Neural cell (in vitro differentiated cells): Measurements from ENCODE around the gene PPP2CA. TPM values are rescaled to one million over a fixed set of nuclear protein-coding genes. Genes with fewer than 3 reads are reported as not detected.
A peak's percentile ranks its signal among the peaks of the same experiment; 100 is the strongest.

Source experiments
- H2AFZ ChIP-seq: fragments of 200-600, 300-800 bp; sonication (generic), shearing (Covaris generic); 2 replicates; pipeline ENCODE4 v1.6.0; 2014; ENCODE audit warnings: low read depth, mild to moderate bottlenecking, antibody characterized with exemption, low read length, moderate library complexity
- H3F3A ChIP-seq: fragments of 200-600 bp; shearing (Covaris generic); 2 replicates; pipeline ENCODE4 v1.6.1; 2016; ENCODE audit warnings: mild to moderate bottlenecking, moderate library complexity, mixed read lengths, antibody characterized with exemption, low read length; ENCODE audit not compliant: insufficient read depth, poor library complexity, severe bottlenecking
- H3K27ac ChIP-seq: fragments of 200-600, 300-800 bp; sonication (generic), shearing (Covaris generic); 2 replicates; pipeline ENCODE4 v1.5.1; 2014; ENCODE audit warnings: mild to moderate bottlenecking, low read length, moderate library complexity
- H3K27me3 ChIP-seq: fragments of 300-800, 200-600 bp; sonication (generic), shearing (Covaris generic); 2 replicates; pipeline ENCODE4 v1.6.0; 2014; ENCODE audit warnings: mild to moderate bottlenecking, low read depth, low read length, moderate library complexity; ENCODE audit not compliant: insufficient read depth
- H3K36me3 ChIP-seq: fragments of 300-800, 200-600 bp; sonication (generic), shearing (Covaris generic); 2 replicates; pipeline ENCODE4 v1.5.1; 2014; ENCODE audit warnings: mild to moderate bottlenecking, antibody characterized with exemption, low read length, moderate library complexity; ENCODE audit not compliant: insufficient read depth
- H3K4me2 ChIP-seq: fragments of 300-800, 200-600 bp; sonication (generic), shearing (Covaris generic); 2 replicates; pipeline ENCODE4 v1.6.0; 2014; ENCODE audit warnings: mild to moderate bottlenecking, low read length
- H3K4me3 ChIP-seq: fragments of 300-800, 200-600 bp; sonication (generic), shearing (Covaris generic); 2 replicates; pipeline ENCODE4 v1.5.1; 2014; ENCODE audit warnings: mild to moderate bottlenecking, low read length, moderate library complexity
- H3K79me2 ChIP-seq: fragments of 200-600 bp; shearing (Covaris generic); replicated peaks from 2 replicates; pipeline ENCODE4 v1.6.0; 2014; ENCODE audit warnings: mild to moderate bottlenecking, low read length, moderate library complexity; ENCODE audit not compliant: insufficient read depth
- H3K9ac ChIP-seq: fragments of 300-800, 200-600 bp; sonication (generic), shearing (Covaris generic); 2 replicates; pipeline ENCODE4 v1.6.1; 2016; ENCODE audit warnings: mild to moderate bottlenecking, low read length, mixed read lengths
- H3K9me2 ChIP-seq: fragments of 200-600 bp; shearing (Covaris generic); 2 replicates; pipeline ENCODE4 v1.6.1; 2016; ENCODE audit warnings: mild to moderate bottlenecking, low read length, mixed read lengths; ENCODE audit not compliant: insufficient read depth
- H3K9me3 ChIP-seq: fragments of 200-600, 300-800 bp; sonication (generic), shearing (Covaris generic); 2 replicates; pipeline ENCODE4 v1.6.1; 2016; ENCODE audit warnings: mild to moderate bottlenecking, mixed run types, low read length, moderate library complexity, mixed read lengths
- H4K20me1 ChIP-seq: fragments of 200-600 bp; shearing (Covaris generic); 2 replicates; pipeline ENCODE4 v1.6.1; 2016; ENCODE audit warnings: mild to moderate bottlenecking, mixed run types; ENCODE audit not compliant: insufficient read depth
- EP300 ChIP-seq: fragments of 450-650 bp; conservative IDR thresholded peaks from 2 replicates; pipeline ENCODE4 v1.6.1; 2014; ENCODE audit warnings: antibody characterized with exemption, mild to moderate bottlenecking, moderate library complexity; ENCODE audit not compliant: poor library complexity, severe bottlenecking
- EZH2 ChIP-seq: fragments of 200-600, 300-800 bp; shearing (Covaris generic), sonication (generic); IDR thresholded peaks from 2 replicates; pipeline ENCODE4 v1.6.1; 2014; ENCODE audit warnings: antibody characterized with exemption, low read length, borderline replicate concordance, mild to moderate bottlenecking; ENCODE audit not compliant: insufficient read depth, poor library complexity, severe bottlenecking
- MXI1 ChIP-seq: fragments of 450-650 bp; conservative IDR thresholded peaks from 2 replicates; pipeline ENCODE4 v1.6.1; 2014; ENCODE audit warnings: antibody characterized with exemption, mild to moderate bottlenecking; ENCODE audit not compliant: poor library complexity, severe bottlenecking
- POLR2AphosphoS5 ChIP-seq: IDR thresholded peaks from 2 replicates; pipeline ENCODE4 v1.6.1; 2012
- RAD21 ChIP-seq: fragments of 450-650 bp; conservative IDR thresholded peaks from 2 replicates; pipeline ENCODE4 v1.6.1; 2014; ENCODE audit warnings: antibody characterized with exemption, mild to moderate bottlenecking, moderate library complexity
- SMC3 ChIP-seq: fragments of 450-650 bp; conservative IDR thresholded peaks from 2 replicates; pipeline ENCODE4 v1.6.1; 2014; ENCODE audit warnings: antibody characterized with exemption, mild to moderate bottlenecking, moderate library complexity; ENCODE audit not compliant: poor library complexity
- TAF1 ChIP-seq: IDR thresholded peaks from 2 replicates; pipeline ENCODE4 v1.6.1; 2012; ENCODE audit warnings: low read depth
- polyA plus RNA-seq: library from polyadenylated mRNA; depleted of rRNA; stranded (reverse); fragments of >200 nt; gene quantifications from 2 replicates; pipeline ENCODE4 v1.2.3, GENCODE V29; 2014
- TF ChIP-seq, protein P1 (sequence below): IDR thresholded peaks from 2 replicates; pipeline ENCODE4 v1.6.1; 2012; ENCODE audit warnings: borderline replicate concordance
- TF ChIP-seq, protein P2 (sequence below): fragments of 450-650 bp; IDR thresholded peaks from 2 replicates; pipeline ENCODE4 v1.5.1; 2014; ENCODE audit warnings: antibody characterized with exemption, mild to moderate bottlenecking, moderate library complexity; ENCODE audit not compliant: poor library complexity, severe bottlenecking

PPP2CA gene
- polyA plus RNA-seq, 1 donor from 2014 or later: 251 TPM

DNA sequence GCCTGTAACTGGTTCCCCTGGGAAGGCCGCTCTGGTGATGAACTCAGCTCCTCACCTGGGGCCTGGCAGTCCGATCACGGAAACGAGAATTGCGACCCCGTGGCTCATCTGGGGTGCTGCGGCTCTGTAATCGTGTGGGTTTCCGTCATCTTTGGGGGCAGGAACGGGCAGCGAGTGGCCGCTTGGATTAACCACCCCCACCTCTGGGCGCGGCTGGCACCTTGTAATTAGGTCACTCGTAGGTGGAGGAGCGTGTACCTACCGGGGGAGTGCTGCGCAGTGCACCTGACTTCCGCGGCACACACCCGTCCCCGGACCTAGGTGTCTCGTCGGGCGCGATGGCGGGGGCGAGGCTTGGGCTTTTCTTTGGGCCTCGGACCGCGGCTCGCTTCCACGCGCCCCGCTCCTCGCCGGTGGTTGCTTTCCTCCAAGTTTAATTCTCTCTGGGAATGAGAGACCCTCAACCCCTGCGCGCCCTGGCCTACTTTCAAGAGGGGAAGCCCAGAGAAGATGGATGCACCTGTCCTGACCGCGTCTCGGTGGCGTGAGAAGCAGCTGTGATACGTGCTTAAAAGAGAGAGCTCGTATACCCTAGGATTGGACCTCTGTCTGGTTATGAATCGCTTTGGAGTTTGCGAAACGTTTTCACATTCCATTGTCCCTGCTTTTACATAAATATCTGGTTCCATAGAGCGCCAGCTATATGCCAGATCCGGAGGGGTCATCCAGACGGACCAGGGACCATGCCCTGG is 744 bp upstream of the PPP2CA start:
- peaks cover 5% of the 10 kb centered on the region for H4K20me1 ChIP-seq
- H2AFZ ChIP-seq: peak overlapping the region; percentile 97
- peaks cover 3% of the 10 kb centered on the region for H3F3A ChIP-seq
- no peaks in the 10 kb centered on the region for H3K9me2 ChIP-seq
- TF ChIP-seq EZH2 (no peak), RAD21 (peak; percentile 31), EP300 (no peak), TAF1 (peak; percentile 34), SMC3 (peak; percentile 32), POLR2AphosphoS5 (peak; percentile 93), MXI1 (peak; percentile 27)
- TF ChIP-seq, protein P1, sequence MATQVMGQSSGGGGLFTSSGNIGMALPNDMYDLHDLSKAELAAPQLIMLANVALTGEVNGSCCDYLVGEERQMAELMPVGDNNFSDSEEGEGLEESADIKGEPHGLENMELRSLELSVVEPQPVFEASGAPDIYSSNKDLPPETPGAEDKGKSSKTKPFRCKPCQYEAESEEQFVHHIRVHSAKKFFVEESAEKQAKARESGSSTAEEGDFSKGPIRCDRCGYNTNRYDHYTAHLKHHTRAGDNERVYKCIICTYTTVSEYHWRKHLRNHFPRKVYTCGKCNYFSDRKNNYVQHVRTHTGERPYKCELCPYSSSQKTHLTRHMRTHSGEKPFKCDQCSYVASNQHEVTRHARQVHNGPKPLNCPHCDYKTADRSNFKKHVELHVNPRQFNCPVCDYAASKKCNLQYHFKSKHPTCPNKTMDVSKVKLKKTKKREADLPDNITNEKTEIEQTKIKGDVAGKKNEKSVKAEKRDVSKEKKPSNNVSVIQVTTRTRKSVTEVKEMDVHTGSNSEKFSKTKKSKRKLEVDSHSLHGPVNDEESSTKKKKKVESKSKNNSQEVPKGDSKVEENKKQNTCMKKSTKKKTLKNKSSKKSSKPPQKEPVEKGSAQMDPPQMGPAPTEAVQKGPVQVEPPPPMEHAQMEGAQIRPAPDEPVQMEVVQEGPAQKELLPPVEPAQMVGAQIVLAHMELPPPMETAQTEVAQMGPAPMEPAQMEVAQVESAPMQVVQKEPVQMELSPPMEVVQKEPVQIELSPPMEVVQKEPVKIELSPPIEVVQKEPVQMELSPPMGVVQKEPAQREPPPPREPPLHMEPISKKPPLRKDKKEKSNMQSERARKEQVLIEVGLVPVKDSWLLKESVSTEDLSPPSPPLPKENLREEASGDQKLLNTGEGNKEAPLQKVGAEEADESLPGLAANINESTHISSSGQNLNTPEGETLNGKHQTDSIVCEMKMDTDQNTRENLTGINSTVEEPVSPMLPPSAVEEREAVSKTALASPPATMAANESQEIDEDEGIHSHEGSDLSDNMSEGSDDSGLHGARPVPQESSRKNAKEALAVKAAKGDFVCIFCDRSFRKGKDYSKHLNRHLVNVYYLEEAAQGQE: peak; percentile 38
- TF ChIP-seq, protein P2, sequence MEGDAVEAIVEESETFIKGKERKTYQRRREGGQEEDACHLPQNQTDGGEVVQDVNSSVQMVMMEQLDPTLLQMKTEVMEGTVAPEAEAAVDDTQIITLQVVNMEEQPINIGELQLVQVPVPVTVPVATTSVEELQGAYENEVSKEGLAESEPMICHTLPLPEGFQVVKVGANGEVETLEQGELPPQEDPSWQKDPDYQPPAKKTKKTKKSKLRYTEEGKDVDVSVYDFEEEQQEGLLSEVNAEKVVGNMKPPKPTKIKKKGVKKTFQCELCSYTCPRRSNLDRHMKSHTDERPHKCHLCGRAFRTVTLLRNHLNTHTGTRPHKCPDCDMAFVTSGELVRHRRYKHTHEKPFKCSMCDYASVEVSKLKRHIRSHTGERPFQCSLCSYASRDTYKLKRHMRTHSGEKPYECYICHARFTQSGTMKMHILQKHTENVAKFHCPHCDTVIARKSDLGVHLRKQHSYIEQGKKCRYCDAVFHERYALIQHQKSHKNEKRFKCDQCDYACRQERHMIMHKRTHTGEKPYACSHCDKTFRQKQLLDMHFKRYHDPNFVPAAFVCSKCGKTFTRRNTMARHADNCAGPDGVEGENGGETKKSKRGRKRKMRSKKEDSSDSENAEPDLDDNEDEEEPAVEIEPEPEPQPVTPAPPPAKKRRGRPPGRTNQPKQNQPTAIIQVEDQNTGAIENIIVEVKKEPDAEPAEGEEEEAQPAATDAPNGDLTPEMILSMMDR: no peak
- H3K9me3 ChIP-seq: no peaks in the 10 kb centered on the region
- H3K27ac ChIP-seq: peak overlapping the region; percentile 100
- peak overlapping the region; percentile 100 for H3K9ac ChIP-seq
- H3K36me3 ChIP-seq: no peaks in the 10 kb centered on the region
- H3K79me2 ChIP-seq: peaks cover 55% of the 10 kb centered on the region
- H3K27me3 ChIP-seq: no peaks in the 10 kb centered on the region
- H3K4me3 ChIP-seq: peak overlapping the region; percentile 96
- H3K4me2 ChIP-seq: peak overlapping the region; percentile 86

DNA sequence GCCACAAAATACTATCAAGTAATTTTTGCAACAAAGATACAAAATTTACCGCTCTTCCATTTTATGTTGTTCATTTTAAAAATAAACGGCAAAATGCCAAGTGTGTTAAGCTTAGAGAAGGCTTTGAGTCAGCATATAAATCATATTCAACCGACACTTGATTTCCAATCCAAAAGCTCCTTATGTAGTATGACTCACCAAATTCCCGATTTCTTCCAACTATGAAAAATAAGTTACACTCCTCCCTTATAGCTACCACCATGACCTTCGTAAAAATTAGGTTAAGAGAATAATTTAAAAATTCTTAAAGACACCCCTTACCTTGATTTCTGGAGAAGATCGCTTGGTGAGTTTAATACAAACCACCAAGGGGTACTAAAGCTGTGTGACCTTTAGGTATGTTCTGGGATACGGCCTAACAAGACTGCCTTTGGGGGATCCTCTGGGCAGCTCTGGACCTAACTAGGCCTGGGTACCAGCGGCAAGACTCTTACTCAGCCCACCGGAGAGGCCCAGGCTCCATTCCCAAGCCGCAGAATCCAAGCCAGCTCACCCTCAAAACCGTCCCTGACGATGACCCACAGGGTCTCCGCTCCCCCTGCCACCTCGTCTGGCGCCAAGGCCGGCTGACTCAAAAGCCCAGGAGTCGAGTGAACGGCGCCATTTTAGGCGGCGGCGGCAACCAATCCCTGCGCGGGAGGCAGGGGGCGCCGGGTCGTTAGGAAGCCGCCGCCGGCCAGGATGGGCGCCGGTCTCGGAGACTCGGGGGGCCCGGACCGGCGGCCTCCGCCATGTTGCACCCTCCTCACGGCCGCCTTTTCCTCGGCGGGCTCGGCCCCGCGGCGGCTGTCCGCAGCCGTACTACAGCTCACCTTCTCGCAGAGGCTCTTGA is 739 bp downstream of the PPP2CA start:
- Histone ChIP-seq H3K79me2 (peaks cover 70% of the 10 kb centered on the region), H4K20me1 (peaks cover 5% of the 10 kb centered on the region)

More for the DNA sequence above, 739 bp downstream of the PPP2CA start:
- Histone ChIP-seq H3K4me2 (peak overlapping the region; percentile 91), H3K4me3 (peak overlapping the region; percentile 96), H3K36me3 (no peaks in the 10 kb centered on the region), H3K27me3 (no peaks in the 10 kb centered on the region), H3K9ac (peak overlapping the region; percentile 100), H3K27ac (peak overlapping the region; percentile 100), H3K9me2 (no peaks in the 10 kb centered on the region), H2AFZ (peak overlapping the region; percentile 84), H3K9me3 (no peaks in the 10 kb centered on the region), H3F3A (peaks cover 3% of the 10 kb centered on the region)
- TF ChIP-seq, protein P2: peak; percentile 49
- TF ChIP-seq RAD21 (peak; percentile 40), SMC3 (no peak)
